Measurements from ENCODE around the gene ATP9A. TPM values are rescaled to one million over a fixed set of nuclear protein-coding genes. Genes with fewer than 3 reads are reported as not detected.

The ATP9A gene
- total RNA-seq, 1 experiment from 2014 or later = 12.1 TPM

DNA sequence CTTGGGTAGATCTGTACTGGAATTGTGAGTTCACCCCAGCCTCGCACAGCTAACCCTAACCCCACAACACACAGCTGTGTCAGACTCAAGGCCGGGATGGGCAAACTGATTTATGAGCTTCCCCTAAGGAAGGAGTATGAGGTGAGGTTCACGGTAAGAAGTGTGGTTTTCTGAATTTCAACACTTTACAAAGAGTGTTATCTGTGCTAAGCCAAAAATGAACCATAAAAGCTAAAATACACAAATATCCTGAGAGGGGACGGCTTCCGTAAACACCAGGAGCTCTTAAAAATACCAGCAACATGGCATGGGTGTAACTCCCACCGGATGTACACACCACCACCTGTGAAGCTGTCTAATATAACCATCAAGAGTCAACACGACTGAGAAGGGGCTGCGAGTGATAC lies 101.2 kb downstream of the ATP9A start:
- Mint-ChIP-seq H3K4me3 (no peak overlapping the region), H3K36me3 (ENCODE audit: insufficient read depth in 1 of 3, low read depth in 3 of 3) (peaks cover 0 to 9% (median 4%) of the 10 kb centered on the region in 3 experiments; a peak in 5 of 7 replicates), H3K27ac (peak overlapping the region in 2 of 3 experiments; percentile 1 to 54; a peak in 2 of 7 replicates)

More for the DNA sequence above, 101.2 kb downstream of the ATP9A start:
- H3K9me3 Mint-ChIP-seq = no peaks in the 10 kb centered on the region
- Histone ChIP-seq H3K79me2 (ENCODE audit: insufficient read depth, low read length) (no peaks in the 10 kb centered on the region), H2BK15ac (ENCODE audit: low read depth, low read length) (no peak overlapping the region), H3K23me2 (ENCODE audit: insufficient read length, low read depth, low read length, poor library complexity, severe bottlenecking) (no peaks in the 10 kb centered on the region), H3K4me2 (ENCODE audit: insufficient read depth, insufficient read length, low read length) (no peak overlapping the region), H3K79me1 (ENCODE audit: insufficient read depth, low read depth, low read length, poor library complexity, severe bottlenecking) (no peaks in the 10 kb centered on the region), H3K56ac (ENCODE audit: insufficient read length, low read depth, low read length) (no peak overlapping the region), H2BK20ac (ENCODE audit: low read depth, low read length, poor library complexity, severe bottlenecking) (no peak overlapping the region), H3K4me1 (ENCODE audit: insufficient read depth, low read length) (no peaks in the 10 kb centered on the region), H2AK5ac (ENCODE audit: insufficient read length, low read length) (no peak overlapping the region), H2BK5ac (ENCODE audit: insufficient read length, low read length) (no peak overlapping the region), H2BK120ac (ENCODE audit: low read depth, low read length, poor library complexity, severe bottlenecking) (no peak overlapping the region), H4K91ac (ENCODE audit: insufficient read length, low read depth, low read length) (no peak overlapping the region), H3K4ac (ENCODE audit: low read depth, low read length) (no peak overlapping the region), H2BK12ac (ENCODE audit: insufficient read length, low read depth, low read length) (no peak overlapping the region), H3K27me3 (ENCODE audit: insufficient read depth, low read length) (no peaks in the 10 kb centered on the region), H3K9me3 (ENCODE audit: control insufficient read depth, low read depth, low read length) (no peaks in the 10 kb centered on the region), H4K8ac (replicated peaks; ENCODE audit: insufficient read length, low read depth, low read length) (no peak overlapping the region), H3T11ph (ENCODE audit: low read length) (no peak overlapping the region), H3K18ac (ENCODE audit: insufficient read length, low read depth, low read length) (no peak overlapping the region), H3K27ac (ENCODE audit: insufficient read length, low read depth, low read length) (no peak overlapping the region), H2AFZ (ENCODE audit: low read length) (no peak overlapping the region), H3K9ac (ENCODE audit: extremely low read depth, insufficient read length, low read length) (no peak overlapping the region), H4K20me1 (ENCODE audit: control insufficient read depth, insufficient read depth, insufficient read length) (no peaks in the 10 kb centered on the region), H4K5ac (ENCODE audit: insufficient read length, low read depth, low read length) (no peak overlapping the region), H3K23ac (ENCODE audit: insufficient read length, low read depth, low read length) (no peak overlapping the region), H3K14ac (ENCODE audit: insufficient read depth, low read length) (no peak overlapping the region)
- DNase-seq = no peak
- WGBS (ENCODE audit: extremely low coverage, insufficient read length, low lambda C conversion rate) = no CpG with 5 or more reads among the region's 8 CpGs
- TF ChIP-seq, protein P1, sequence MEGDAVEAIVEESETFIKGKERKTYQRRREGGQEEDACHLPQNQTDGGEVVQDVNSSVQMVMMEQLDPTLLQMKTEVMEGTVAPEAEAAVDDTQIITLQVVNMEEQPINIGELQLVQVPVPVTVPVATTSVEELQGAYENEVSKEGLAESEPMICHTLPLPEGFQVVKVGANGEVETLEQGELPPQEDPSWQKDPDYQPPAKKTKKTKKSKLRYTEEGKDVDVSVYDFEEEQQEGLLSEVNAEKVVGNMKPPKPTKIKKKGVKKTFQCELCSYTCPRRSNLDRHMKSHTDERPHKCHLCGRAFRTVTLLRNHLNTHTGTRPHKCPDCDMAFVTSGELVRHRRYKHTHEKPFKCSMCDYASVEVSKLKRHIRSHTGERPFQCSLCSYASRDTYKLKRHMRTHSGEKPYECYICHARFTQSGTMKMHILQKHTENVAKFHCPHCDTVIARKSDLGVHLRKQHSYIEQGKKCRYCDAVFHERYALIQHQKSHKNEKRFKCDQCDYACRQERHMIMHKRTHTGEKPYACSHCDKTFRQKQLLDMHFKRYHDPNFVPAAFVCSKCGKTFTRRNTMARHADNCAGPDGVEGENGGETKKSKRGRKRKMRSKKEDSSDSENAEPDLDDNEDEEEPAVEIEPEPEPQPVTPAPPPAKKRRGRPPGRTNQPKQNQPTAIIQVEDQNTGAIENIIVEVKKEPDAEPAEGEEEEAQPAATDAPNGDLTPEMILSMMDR (conservative IDR thresholded peaks at IDR 0.05) = no peak
- no peaks in the 10 kb centered on the region for H3K27me3 Mint-ChIP-seq (ENCODE audit: low read depth)
- H3K4me1 Mint-ChIP-seq = peaks cover 2 to 10% of the 10 kb centered on the region in 2 experiments

Data from H9 (cell line).